GM23248 (cell line): Measurements from ENCODE around the gene PTPN1.

Experiments
- EZH2 ChIP-seq: fragments of 200-600 bp; sonication (generic); IDR thresholded peaks from 2 replicates; pipeline ENCODE4 v1.6.1; 2018; ENCODE audit warnings: antibody characterized with exemption, mild to moderate bottlenecking; ENCODE audit not compliant: insufficient read depth, poor library complexity, severe bottlenecking
- EZH2phosphoT487 ChIP-seq: fragments of 200-600 bp; sonication (generic); IDR thresholded peaks from 2 replicates; pipeline ENCODE4 v1.6.1; 2018; ENCODE audit warnings: antibody characterized with exemption, moderate library complexity, mild to moderate bottlenecking, low read depth; ENCODE audit not compliant: insufficient read depth

GRCh38 chr20:50550531-50550930, 40.3 kb downstream of the PTPN1 start:
- TF ChIP-seq EZH2 (no peak), EZH2phosphoT487 (no peak)
